Neural progenitor cell (in vitro differentiated cells): ENCODE results near the gene SMIM21. TPM values are rescaled to one million over a fixed set of nuclear protein-coding genes. Genes with fewer than 3 reads are reported as not detected.
A peak's percentile ranks its signal among the peaks of the same experiment; 100 is the strongest.

ENCODE experiments used
- DNase-seq: peaks from one replicate; pipeline ENCODE4 v3.0.0-alpha.2; 2016; ENCODE audit warnings: low spot score
- H2AFZ ChIP-seq: fragments of 200-600 bp; sonication (generic); replicated peaks from 2 replicates; pipeline ENCODE4 v1.6.1; 2016; ENCODE audit warnings: antibody characterized with exemption
- H3F3A ChIP-seq: fragments of 200-600 bp; sonication (generic); 2 replicates; pipeline ENCODE4 v1.6.1; 2016; ENCODE audit warnings: antibody characterized with exemption, low read depth
- H3K27ac ChIP-seq: fragments of 200-600 bp; sonication (generic); 2 replicates; pipeline ENCODE4 v1.5.1; 2016; ENCODE audit warnings: mild to moderate bottlenecking
- H3K27me3 ChIP-seq: fragments of 200-600 bp; sonication (generic); 2 replicates; pipeline ENCODE4 v1.6.1; 2016; ENCODE audit warnings: mild to moderate bottlenecking, moderate library complexity
- H3K36me3 ChIP-seq: fragments of 200-600 bp; sonication (generic); 2 replicates; pipeline ENCODE4 v1.5.1; 2016
- H3K4me1 ChIP-seq: fragments of 200-600 bp; sonication (generic); 2 replicates; pipeline ENCODE4 v1.6.1; 2016; ENCODE audit warnings: mixed run types
- H3K4me2 ChIP-seq: fragments of 200-600 bp; sonication (generic); 2 replicates; pipeline ENCODE4 v1.6.1; 2016
- H3K4me3 ChIP-seq: fragments of 200-600 bp; sonication (generic); 2 replicates; pipeline ENCODE4 v1.5.1; 2016
- H3K79me2 ChIP-seq: fragments of 200-600 bp; sonication (generic); 2 replicates; pipeline ENCODE4 v1.6.1; 2016; ENCODE audit warnings: low read depth
- H3K9ac ChIP-seq: fragments of 200-600 bp; sonication (generic); 2 replicates; pipeline ENCODE4 v1.6.1; 2016
- H3K9me3 ChIP-seq: fragments of 200-600 bp; sonication (generic); 2 replicates; pipeline ENCODE4 v1.5.1; 2016; ENCODE audit warnings: low read depth
- H4K20me1 ChIP-seq: fragments of 200-600 bp; sonication (generic); 2 replicates; pipeline ENCODE4 v1.6.1; 2016; ENCODE audit warnings: low read depth
- H3K27ac Mint-ChIP-seq: 3 replicates; pipeline ENCODE4 v1.8.0; 2021; ENCODE audit warnings: mixed read lengths
- H3K27me3 Mint-ChIP-seq: 2 replicates; pipeline ENCODE4 v1.8.0; 2022; ENCODE audit warnings: low read depth, mild to moderate bottlenecking, inconsistent platforms, moderate library complexity, mixed read lengths; ENCODE audit not compliant: insufficient read depth
- H3K36me3 Mint-ChIP-seq: 3 replicates; pipeline ENCODE4 v1.8.0; 2021; ENCODE audit warnings: mixed read lengths
- H3K4me1 Mint-ChIP-seq: 3 replicates; pipeline ENCODE4 v1.8.0; 2021; ENCODE audit warnings: mixed read lengths
- H3K4me3 Mint-ChIP-seq: 3 replicates; pipeline ENCODE4 v1.8.0; 2021; ENCODE audit warnings: mild to moderate bottlenecking, moderate library complexity, mixed read lengths
- H3K9me3 Mint-ChIP-seq: 3 replicates; pipeline ENCODE4 v1.8.0; 2020; ENCODE audit warnings: mixed read lengths
- EZH2 ChIP-seq: fragments of 200-600 bp; sonication (generic); IDR thresholded peaks from 2 replicates; pipeline ENCODE4 v1.6.1; 2017; ENCODE audit warnings: antibody characterized with exemption, mild to moderate bottlenecking, moderate library complexity
- EZH2phosphoT487 ChIP-seq: fragments of 200-600 bp; sonication (generic); IDR thresholded peaks from 2 replicates; pipeline ENCODE4 v1.6.1; 2017; ENCODE audit warnings: antibody characterized with exemption
- total RNA-seq: library from RNA; depleted of rRNA; stranded (reverse); fragments of >200 nt; gene quantifications from 2 replicates; pipeline ENCODE4 v1.2.3, GENCODE V29; 2015; ENCODE audit warnings: low replicate concordance
- TF ChIP-seq, protein P1 (sequence below): fragments of 200-600 bp; sonication (generic); IDR thresholded peaks from 2 replicates; pipeline ENCODE4 v1.5.1; 2017; ENCODE audit warnings: antibody characterized with exemption, mild to moderate bottlenecking

SMIM21 gene
- total RNA-seq, 1 donor from 2014 or later: not detected

DNA sequence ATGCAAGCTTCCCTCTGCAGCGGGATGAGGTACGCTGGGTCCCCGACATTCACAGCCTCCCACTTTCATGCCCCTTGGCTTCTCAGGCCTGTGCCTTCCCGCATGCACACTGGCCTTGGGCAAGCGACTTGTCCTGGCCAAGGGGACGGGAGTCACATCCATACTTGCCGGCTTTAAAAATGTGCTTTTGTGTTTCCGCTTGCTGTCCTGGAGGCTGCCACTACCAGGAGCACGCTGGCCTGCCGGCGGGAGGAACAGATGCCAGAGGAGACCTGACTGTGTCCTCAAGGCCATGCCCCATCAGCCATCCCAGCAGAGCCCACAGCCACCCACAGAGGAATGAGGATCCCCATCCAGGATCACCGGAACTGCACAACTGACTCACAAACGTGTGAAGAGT, 36.9 kb upstream of the SMIM21 start:
- no peak overlapping the region for H3K4me3 ChIP-seq
- no peaks in the 10 kb centered on the region for H3K4me1 ChIP-seq
- H4K20me1 ChIP-seq: no peaks in the 10 kb centered on the region
- Mint-ChIP-seq H3K27me3 (peaks cover 9% of the 10 kb centered on the region), H3K36me3 (no peaks in the 10 kb centered on the region), H3K27ac (no peak overlapping the region), H3K4me1 (peaks cover 6% of the 10 kb centered on the region), H3K4me3 (no peak overlapping the region), H3K9me3 (peaks cover 6% of the 10 kb centered on the region)
- no peaks in the 10 kb centered on the region for H3F3A ChIP-seq
- no peak overlapping the region for H2AFZ ChIP-seq
- no peaks in the 10 kb centered on the region for H3K36me3 ChIP-seq
- H3K4me2 ChIP-seq: no peak overlapping the region
- H3K9me3 ChIP-seq: no peaks in the 10 kb centered on the region
- H3K27ac ChIP-seq: no peak overlapping the region
- DNase-seq: no peak
- no peak overlapping the region for H3K9ac ChIP-seq
- H3K27me3 ChIP-seq: no peaks in the 10 kb centered on the region
- H3K79me2 ChIP-seq: no peaks in the 10 kb centered on the region
- TF ChIP-seq, protein P1, sequence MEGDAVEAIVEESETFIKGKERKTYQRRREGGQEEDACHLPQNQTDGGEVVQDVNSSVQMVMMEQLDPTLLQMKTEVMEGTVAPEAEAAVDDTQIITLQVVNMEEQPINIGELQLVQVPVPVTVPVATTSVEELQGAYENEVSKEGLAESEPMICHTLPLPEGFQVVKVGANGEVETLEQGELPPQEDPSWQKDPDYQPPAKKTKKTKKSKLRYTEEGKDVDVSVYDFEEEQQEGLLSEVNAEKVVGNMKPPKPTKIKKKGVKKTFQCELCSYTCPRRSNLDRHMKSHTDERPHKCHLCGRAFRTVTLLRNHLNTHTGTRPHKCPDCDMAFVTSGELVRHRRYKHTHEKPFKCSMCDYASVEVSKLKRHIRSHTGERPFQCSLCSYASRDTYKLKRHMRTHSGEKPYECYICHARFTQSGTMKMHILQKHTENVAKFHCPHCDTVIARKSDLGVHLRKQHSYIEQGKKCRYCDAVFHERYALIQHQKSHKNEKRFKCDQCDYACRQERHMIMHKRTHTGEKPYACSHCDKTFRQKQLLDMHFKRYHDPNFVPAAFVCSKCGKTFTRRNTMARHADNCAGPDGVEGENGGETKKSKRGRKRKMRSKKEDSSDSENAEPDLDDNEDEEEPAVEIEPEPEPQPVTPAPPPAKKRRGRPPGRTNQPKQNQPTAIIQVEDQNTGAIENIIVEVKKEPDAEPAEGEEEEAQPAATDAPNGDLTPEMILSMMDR: no peak
- TF ChIP-seq EZH2: no peak
- no peak for TF ChIP-seq EZH2phosphoT487

DNA sequence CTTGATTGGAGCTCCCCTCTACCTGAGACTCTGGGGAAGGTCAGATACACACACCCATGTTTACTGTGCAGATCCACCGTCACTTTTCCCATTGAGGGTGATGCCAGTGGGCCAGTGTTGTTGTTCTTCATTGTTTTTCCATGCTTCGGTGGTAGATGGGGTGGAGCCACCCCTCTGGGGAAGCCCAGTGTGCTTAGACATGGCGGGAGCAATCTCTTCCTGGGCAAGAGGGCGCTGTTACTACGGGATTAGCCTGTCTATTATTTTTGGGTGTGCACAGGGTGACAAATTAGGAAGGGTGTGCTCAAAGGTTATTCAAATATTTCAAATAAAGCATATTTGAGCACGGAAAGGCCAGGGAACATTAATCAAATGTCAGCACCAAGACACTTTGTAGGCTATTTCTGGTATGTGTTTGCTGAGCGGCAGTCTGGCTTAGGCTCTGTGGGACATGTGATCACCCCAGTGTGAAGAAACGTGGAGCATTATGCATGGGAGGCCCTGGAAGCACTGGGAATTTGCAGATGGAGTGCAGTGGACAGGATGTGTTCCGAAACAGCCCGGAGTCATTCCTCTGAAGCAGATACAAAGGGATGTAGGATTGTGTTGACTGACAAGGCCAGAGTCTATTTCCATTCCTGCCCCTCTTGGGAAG, 34.8 kb upstream of the SMIM21 start:
- Histone ChIP-seq H3K4me1 (no peaks in the 10 kb centered on the region), H3K9ac (no peak overlapping the region), H3K4me3 (no peak overlapping the region), H3K79me2 (no peaks in the 10 kb centered on the region), H3F3A (no peaks in the 10 kb centered on the region), H4K20me1 (no peaks in the 10 kb centered on the region), H3K27me3 (peaks cover 5% of the 10 kb centered on the region), H2AFZ (no peak overlapping the region), H3K36me3 (no peaks in the 10 kb centered on the region), H3K4me2 (no peak overlapping the region), H3K27ac (no peak overlapping the region), H3K9me3 (peaks cover 9% of the 10 kb centered on the region)
- DNase-seq: no peak
- peak overlapping the region; percentile 76 for H3K27ac Mint-ChIP-seq
- peaks cover 9% of the 10 kb centered on the region for H3K36me3 Mint-ChIP-seq
- H3K9me3 Mint-ChIP-seq: peaks cover 22% of the 10 kb centered on the region
- no peak overlapping the region for H3K4me3 Mint-ChIP-seq
- H3K27me3 Mint-ChIP-seq: peaks cover 13% of the 10 kb centered on the region
- peaks cover 6% of the 10 kb centered on the region for H3K4me1 Mint-ChIP-seq
- no peak for TF ChIP-seq EZH2phosphoT487
- no peak for TF ChIP-seq EZH2
- TF ChIP-seq, protein P1: no peak

DNA sequence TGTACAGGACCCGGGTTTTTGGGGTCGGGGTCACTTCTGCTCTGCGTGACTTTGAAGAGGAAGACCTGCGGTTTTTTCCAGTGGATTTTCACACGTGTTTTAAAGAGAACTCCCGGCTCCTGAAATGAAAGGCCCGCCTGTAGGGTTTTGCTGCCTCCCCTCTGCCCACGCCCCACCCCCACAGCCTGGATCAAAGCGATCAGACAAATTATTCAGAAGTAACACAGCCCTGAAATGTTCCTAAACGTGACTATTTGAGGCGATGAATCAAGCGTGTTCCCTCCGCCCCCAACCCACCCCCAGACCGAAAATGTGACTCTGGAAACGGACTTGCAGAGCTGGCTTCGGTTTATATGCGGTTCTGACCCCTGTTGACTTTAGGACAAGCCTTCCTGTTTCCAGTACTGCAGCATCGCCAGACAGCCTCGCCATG, 28.7 kb upstream of the SMIM21 start:
- H2AFZ ChIP-seq: no peak overlapping the region
- peaks cover 51% of the 10 kb centered on the region for H3K27me3 ChIP-seq
- peaks cover 5% of the 10 kb centered on the region for H3K27me3 Mint-ChIP-seq
- DNase-seq: peak; percentile 11
- peak overlapping the region; percentile 93 for H3K4me2 ChIP-seq
- TF ChIP-seq, protein P1: no peak
- TF ChIP-seq EZH2phosphoT487 (no peak), EZH2 (no peak)
- H3K4me1 ChIP-seq: peaks cover 6% of the 10 kb centered on the region
- peaks cover 17% of the 10 kb centered on the region for H3K9me3 Mint-ChIP-seq
- peak overlapping the region; percentile 81 for H3K4me3 Mint-ChIP-seq
- peak overlapping the region; percentile 57 for H3K4me3 ChIP-seq
- no peaks in the 10 kb centered on the region for H4K20me1 ChIP-seq
- no peaks in the 10 kb centered on the region for H3K36me3 ChIP-seq
- H3F3A ChIP-seq: peaks cover 7% of the 10 kb centered on the region
- peak overlapping the region; percentile 86 for H3K27ac Mint-ChIP-seq
- peaks cover 24% of the 10 kb centered on the region for H3K4me1 Mint-ChIP-seq
- no peaks in the 10 kb centered on the region for H3K79me2 ChIP-seq
- peaks cover 11% of the 10 kb centered on the region for H3K9me3 ChIP-seq
- peaks cover 9% of the 10 kb centered on the region for H3K36me3 Mint-ChIP-seq
- no peak overlapping the region for H3K27ac ChIP-seq
- H3K9ac ChIP-seq: no peak overlapping the region
